ENCODE results near the gene SUN2.

SUN2 gene

GRCh38 chr22:38770257-38770949, 14.6 kb upstream of the SUN2 start:
- Histone ChIP-seq H3K27me3 (ENCODE audit: insufficient read depth, low read length) (peaks cover 7% of the 10 kb centered on the region), H3K9me3 (ENCODE audit: low read length) (no peaks in the 10 kb centered on the region), H2AFZ (ENCODE audit: low read depth, low read length) (no peak overlapping the region), H3K4me3 (ENCODE audit: low read length) (no peak overlapping the region), H3K4me1 (ENCODE audit: insufficient read depth, low read length) (peaks cover 2% of the 10 kb centered on the region), H3K36me3 (ENCODE audit: insufficient read depth, low read length) (no peaks in the 10 kb centered on the region)

- no peaks in the 10 kb centered on the region for H3K4me1 ChIP-seq (ENCODE audit: insufficient read depth, low read length)
- H3K27me3 ChIP-seq (ENCODE audit: insufficient read depth, low read length), result peaks cover 7% of the 10 kb centered on the region
- H2AFZ ChIP-seq (ENCODE audit: low read depth, low read length), result no peak overlapping the region
- H3K4me3 ChIP-seq (ENCODE audit: low read length), result no peak overlapping the region
- H3K36me3 ChIP-seq (ENCODE audit: insufficient read depth, low read length), result no peaks in the 10 kb centered on the region
- H3K9me3 ChIP-seq (ENCODE audit: low read length), result no peaks in the 10 kb centered on the region
Observed at GRCh38 chr22:38768036-38768435, 12.2 kb upstream of the SUN2 start.

GRCh38 chr22:38767313-38767712, 11.5 kb upstream of the SUN2 start:
- Histone ChIP-seq H3K27me3 (ENCODE audit: insufficient read depth, low read length) (peaks cover 7% of the 10 kb centered on the region), H3K4me1 (ENCODE audit: insufficient read depth, low read length) (peaks cover 7% of the 10 kb centered on the region), H3K4me3 (ENCODE audit: low read length) (no peak overlapping the region), H3K36me3 (ENCODE audit: insufficient read depth, low read length) (no peaks in the 10 kb centered on the region), H2AFZ (ENCODE audit: low read depth, low read length) (no peak overlapping the region), H3K9me3 (ENCODE audit: low read length) (no peaks in the 10 kb centered on the region)

- H3K36me3 ChIP-seq (ENCODE audit: insufficient read depth, low read length), result no peaks in the 10 kb centered on the region
- H3K9me3 ChIP-seq (ENCODE audit: low read length), result no peaks in the 10 kb centered on the region
- H3K4me3 ChIP-seq (ENCODE audit: low read length), result no peak overlapping the region
- no peak overlapping the region for H2AFZ ChIP-seq (ENCODE audit: low read depth, low read length)
- H3K4me1 ChIP-seq (ENCODE audit: insufficient read depth, low read length), result peaks cover 8% of the 10 kb centered on the region
- H3K27me3 ChIP-seq (ENCODE audit: insufficient read depth, low read length), result peaks cover 7% of the 10 kb centered on the region
Observed at GRCh38 chr22:38766076-38766777, 10.4 kb upstream of the SUN2 start.

- Histone ChIP-seq H3K4me3 (ENCODE audit: low read length) (peak overlapping the region; percentile 10), H3K27me3 (ENCODE audit: insufficient read depth, low read length) (peaks cover 3% of the 10 kb centered on the region), H3K4me1 (ENCODE audit: insufficient read depth, low read length) (peaks cover 22% of the 10 kb centered on the region), H2AFZ (ENCODE audit: low read depth, low read length) (peak overlapping the region; percentile 15), H3K36me3 (ENCODE audit: insufficient read depth, low read length) (no peaks in the 10 kb centered on the region), H3K9me3 (ENCODE audit: low read length) (no peaks in the 10 kb centered on the region)
Observed at GRCh38 chr22:38762551-38762983, 6.8 kb upstream of the SUN2 start.

GRCh38 chr22:38761202-38762162, 5.7 kb upstream of the SUN2 start:
- Histone ChIP-seq H3K4me3 (ENCODE audit: low read length) (no peak overlapping the region), H3K4me1 (ENCODE audit: insufficient read depth, low read length) (peaks cover 26% of the 10 kb centered on the region), H2AFZ (ENCODE audit: low read depth, low read length) (no peak overlapping the region), H3K9me3 (ENCODE audit: low read length) (no peaks in the 10 kb centered on the region), H3K36me3 (ENCODE audit: insufficient read depth, low read length) (no peaks in the 10 kb centered on the region), H3K27me3 (ENCODE audit: insufficient read depth, low read length) (no peaks in the 10 kb centered on the region)

GRCh38 chr22:38760477-38761201, 4.8 kb upstream of the SUN2 start:
- Histone ChIP-seq H3K4me3 (ENCODE audit: low read length) (no peak overlapping the region), H3K27me3 (ENCODE audit: insufficient read depth, low read length) (no peaks in the 10 kb centered on the region), H3K9me3 (ENCODE audit: low read length) (no peaks in the 10 kb centered on the region), H2AFZ (ENCODE audit: low read depth, low read length) (no peak overlapping the region), H3K4me1 (ENCODE audit: insufficient read depth, low read length) (peaks cover 31% of the 10 kb centered on the region), H3K36me3 (ENCODE audit: insufficient read depth, low read length) (no peaks in the 10 kb centered on the region)

DNA sequence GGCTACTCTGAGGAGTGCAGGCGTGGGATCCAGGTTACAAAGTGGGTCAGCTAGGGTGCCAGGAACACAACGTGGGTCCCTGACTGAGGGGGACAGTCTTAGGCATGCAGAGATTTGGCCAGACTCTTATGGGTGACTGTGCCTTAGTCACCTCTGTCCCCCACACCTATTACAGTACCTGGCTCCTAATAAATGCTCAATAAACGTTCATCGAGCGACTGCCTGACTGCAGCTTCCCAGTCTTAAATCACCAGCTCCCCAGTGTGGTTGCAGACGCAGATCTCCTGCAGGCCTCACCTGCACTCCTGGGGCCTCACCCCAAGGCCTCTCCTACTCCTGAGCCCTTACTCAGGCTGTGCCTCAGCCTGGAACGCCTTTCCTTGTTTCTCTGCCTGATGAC, 3.2 kb upstream of the SUN2 start:
- peaks cover 44% of the 10 kb centered on the region for H3K4me1 ChIP-seq (ENCODE audit: insufficient read depth, low read length)
- H2AFZ ChIP-seq (ENCODE audit: low read depth, low read length), result no peak overlapping the region
- H3K4me3 ChIP-seq (ENCODE audit: low read length), result no peak overlapping the region
- no peaks in the 10 kb centered on the region for H3K9me3 ChIP-seq (ENCODE audit: low read length)
- no peaks in the 10 kb centered on the region for H3K36me3 ChIP-seq (ENCODE audit: insufficient read depth, low read length)
- H3K27me3 ChIP-seq (ENCODE audit: insufficient read depth, low read length), result no peaks in the 10 kb centered on the region

GRCh38 chr22:38758276-38758945, 2.6 kb upstream of the SUN2 start:
- no peak overlapping the region for H3K4me3 ChIP-seq (ENCODE audit: low read length)
- H2AFZ ChIP-seq (ENCODE audit: low read depth, low read length), result no peak overlapping the region
- peaks cover 2% of the 10 kb centered on the region for H3K36me3 ChIP-seq (ENCODE audit: insufficient read depth, low read length)
- peaks cover 47% of the 10 kb centered on the region for H3K4me1 ChIP-seq (ENCODE audit: insufficient read depth, low read length)
- H3K27me3 ChIP-seq (ENCODE audit: insufficient read depth, low read length), result no peaks in the 10 kb centered on the region
- H3K9me3 ChIP-seq (ENCODE audit: low read length), result no peaks in the 10 kb centered on the region

- H3K4me3 ChIP-seq (ENCODE audit: low read length), result no peak overlapping the region
- H3K36me3 ChIP-seq (ENCODE audit: insufficient read depth, low read length), result peaks cover 3% of the 10 kb centered on the region
- no peaks in the 10 kb centered on the region for H3K9me3 ChIP-seq (ENCODE audit: low read length)
- H3K27me3 ChIP-seq (ENCODE audit: insufficient read depth, low read length), result no peaks in the 10 kb centered on the region
- H2AFZ ChIP-seq (ENCODE audit: low read depth, low read length), result no peak overlapping the region
- H3K4me1 ChIP-seq (ENCODE audit: insufficient read depth, low read length), result peaks cover 41% of the 10 kb centered on the region
Observed at GRCh38 chr22:38757464-38757757, 1.6 kb upstream of the SUN2 start.

DNA sequence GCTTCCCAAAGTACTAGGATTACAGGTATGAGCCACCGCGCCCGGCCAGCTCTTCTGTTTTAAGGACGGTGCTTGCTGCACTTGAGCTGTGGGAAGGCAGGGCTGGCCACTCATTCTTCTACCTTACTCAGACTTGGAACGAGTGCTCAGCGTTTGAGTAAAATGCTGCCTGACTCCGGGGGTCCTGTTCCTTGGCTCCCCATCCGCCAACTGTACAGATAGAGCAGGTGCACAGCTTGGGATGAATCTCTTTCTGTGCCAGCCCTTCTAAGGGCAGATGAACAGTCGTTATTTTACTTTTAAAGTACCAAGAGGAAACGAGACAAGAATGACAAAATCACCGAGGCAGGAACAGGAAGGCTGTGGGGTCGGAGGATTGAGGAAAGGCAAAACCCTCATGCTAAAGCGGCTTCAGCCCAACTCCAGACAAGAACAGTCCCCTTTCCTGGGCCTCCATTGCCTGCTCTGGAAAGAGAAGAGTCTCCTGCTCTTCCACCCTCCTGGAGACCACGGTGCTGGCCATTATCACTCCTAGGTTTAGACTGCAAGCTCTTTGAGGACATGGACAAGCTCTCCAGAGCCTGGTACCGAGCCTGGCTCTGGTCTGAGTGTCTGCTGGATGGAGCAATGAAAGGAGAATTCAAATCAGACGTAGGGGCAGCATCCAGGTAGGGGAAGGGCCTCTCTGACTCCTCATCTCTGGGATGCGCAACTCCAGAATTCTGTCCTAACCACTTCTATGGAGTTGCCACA, 1.1 kb upstream of the SUN2 start:
- peaks cover 8% of the 10 kb centered on the region for H3K36me3 ChIP-seq (ENCODE audit: insufficient read depth, low read length)
- H3K4me3 ChIP-seq (ENCODE audit: low read length), result peak overlapping the region; percentile 59
- peaks cover 39% of the 10 kb centered on the region for H3K4me1 ChIP-seq (ENCODE audit: insufficient read depth, low read length)
- peak overlapping the region; percentile 69 for H2AFZ ChIP-seq (ENCODE audit: low read depth, low read length)
- H3K27me3 ChIP-seq (ENCODE audit: insufficient read depth, low read length), result no peaks in the 10 kb centered on the region
- no peaks in the 10 kb centered on the region for H3K9me3 ChIP-seq (ENCODE audit: low read length)
